ENCODE results near the gene NAA20. TPM values are rescaled to one million over a fixed set of nuclear protein-coding genes. Genes with fewer than 3 reads are reported as not detected.
A peak's percentile ranks its signal among the peaks of the same experiment; 100 is the strongest.

Gene NAA20
- total RNA-seq, 1 donor from 2014 or later: 46.2 TPM

- Mint-ChIP-seq H3K36me3 (ENCODE audit: low read depth) (peaks cover 34% of the 10 kb centered on the region), H3K27me3 (ENCODE audit: low read depth) (no peaks in the 10 kb centered on the region), H3K27ac (ENCODE audit: unreplicated experiment) (no peak overlapping the region), H3K4me3 (ENCODE audit: unreplicated experiment) (no peak overlapping the region), H3K4me1 (ENCODE audit: low read depth) (peaks cover 18% of the 10 kb centered on the region), H3K9me3 (ENCODE audit: low read depth) (no peaks in the 10 kb centered on the region)
- no peak for DNase-seq (ENCODE audit: low spot score)
- TF ChIP-seq CTCF (IDR thresholded peaks at IDR 0.05): no peak
These were observed 21.4 kb downstream of the NAA20 start for GRCh38 chr20:20038586-20038985.

DNA sequence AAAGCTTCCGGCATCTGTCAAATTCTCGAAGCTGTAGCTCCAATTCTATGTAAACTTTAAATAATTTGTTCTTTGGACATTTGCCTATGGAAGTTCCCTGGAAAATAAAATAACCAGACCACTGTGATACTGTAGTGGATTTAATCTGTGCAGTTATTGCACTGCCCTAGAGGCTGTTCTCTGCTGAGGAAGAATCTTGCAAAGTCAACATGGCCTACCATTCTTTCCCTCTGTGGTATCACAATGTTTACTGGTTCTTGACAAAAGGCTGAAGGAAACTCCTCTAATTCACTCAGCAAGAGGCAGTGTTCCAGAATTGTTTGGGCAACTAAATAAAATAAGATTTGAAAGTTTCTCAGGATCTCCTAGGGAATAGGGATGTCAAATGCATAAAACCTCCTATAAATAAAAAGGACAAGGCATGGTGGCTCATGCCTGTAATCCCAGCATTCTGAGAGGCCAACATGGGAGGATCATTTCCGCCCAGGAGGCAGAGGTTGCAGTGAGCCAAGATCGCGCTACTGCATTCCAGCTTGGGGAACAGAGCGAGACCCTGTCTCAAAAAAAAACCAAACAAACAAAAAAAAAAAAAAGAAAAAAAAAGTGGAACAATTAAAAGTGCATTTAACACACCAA, 22.7 kb downstream of the NAA20 start:
- no peak for DNase-seq (ENCODE audit: low spot score)
- no peak overlapping the region for H3K4me3 Mint-ChIP-seq (ENCODE audit: unreplicated experiment)
- no peaks in the 10 kb centered on the region for H3K27me3 Mint-ChIP-seq (ENCODE audit: low read depth)
- no peak overlapping the region for H3K27ac Mint-ChIP-seq (ENCODE audit: unreplicated experiment)
- TF ChIP-seq CTCF (IDR thresholded peaks at IDR 0.05): no peak
- peaks cover 39% of the 10 kb centered on the region for H3K36me3 Mint-ChIP-seq (ENCODE audit: low read depth)
- no peaks in the 10 kb centered on the region for H3K9me3 Mint-ChIP-seq (ENCODE audit: low read depth)
- H3K4me1 Mint-ChIP-seq (ENCODE audit: low read depth): peaks cover 18% of the 10 kb centered on the region

DNA sequence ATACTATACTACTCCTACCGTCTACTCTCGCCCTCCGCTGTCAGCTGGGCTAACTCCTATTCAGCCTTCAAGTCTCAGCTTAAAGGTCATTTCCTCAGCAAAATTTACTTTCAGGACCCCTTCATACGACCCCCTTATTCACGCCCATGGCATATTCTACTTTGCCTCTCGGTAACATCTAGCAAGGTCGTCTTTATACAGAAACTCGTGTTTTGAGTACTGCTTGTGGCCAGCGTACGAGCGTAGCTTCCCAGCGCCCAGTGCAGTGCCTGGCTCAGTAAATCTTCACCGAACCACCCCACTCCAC, 34.6 kb downstream of the NAA20 start:
- TF ChIP-seq CTCF (IDR thresholded peaks at IDR 0.05): no peak
- no peak for DNase-seq (ENCODE audit: low spot score)
- Mint-ChIP-seq H3K27ac (ENCODE audit: unreplicated experiment) (peak overlapping the region; percentile 98), H3K27me3 (ENCODE audit: low read depth) (peaks cover 6% of the 10 kb centered on the region), H3K4me1 (ENCODE audit: low read depth) (peaks cover 28% of the 10 kb centered on the region), H3K36me3 (ENCODE audit: low read depth) (peaks cover 29% of the 10 kb centered on the region), H3K9me3 (ENCODE audit: low read depth) (no peaks in the 10 kb centered on the region), H3K4me3 (ENCODE audit: unreplicated experiment) (peak overlapping the region; percentile 100)

DNA sequence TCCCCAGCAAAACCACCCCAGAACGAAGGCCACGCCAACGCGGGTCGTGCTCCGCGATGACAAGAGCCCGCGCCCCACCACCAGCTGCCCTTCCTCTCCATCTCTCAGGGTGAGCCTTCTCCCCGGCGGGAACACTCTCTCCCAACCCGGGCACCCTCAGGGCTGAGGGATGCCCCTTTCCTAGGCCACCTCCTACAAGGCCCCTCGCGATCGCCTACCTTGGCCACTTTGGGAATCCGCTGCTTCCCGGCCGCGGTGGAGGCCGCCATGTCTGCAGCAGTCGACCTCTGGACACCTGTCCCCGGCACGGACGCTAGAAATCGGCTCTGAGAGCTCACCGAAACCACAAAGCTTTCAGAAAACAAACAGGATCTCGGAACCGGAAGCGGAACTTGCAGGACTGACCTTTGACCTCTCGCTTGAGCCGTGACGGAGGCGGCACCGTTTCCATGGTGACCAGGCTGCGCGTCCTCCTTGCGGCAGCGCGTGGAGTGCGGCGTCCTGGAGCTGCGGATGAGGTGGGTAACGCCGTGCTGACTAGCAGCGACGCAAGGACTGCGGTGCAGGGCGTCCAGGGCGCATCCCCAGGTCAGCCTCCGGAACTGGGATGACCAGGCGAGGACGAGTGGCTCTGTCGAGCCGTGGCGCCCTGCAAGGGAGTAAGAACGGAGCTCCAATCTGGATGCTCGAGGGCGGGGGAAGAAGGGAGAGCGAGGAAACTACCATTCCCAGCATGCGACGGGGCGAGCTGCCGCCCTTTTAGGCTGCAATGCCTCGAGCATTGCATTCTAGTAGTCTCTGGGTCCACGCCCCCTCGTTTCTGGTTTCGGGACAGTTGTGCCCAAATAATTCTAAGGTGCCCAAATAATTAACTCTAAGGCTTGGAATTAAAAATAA, 35.2 kb downstream of the NAA20 start, which contains the start of the genes CFAP61 and CRNKL1:
CFAP61 (plus strand) TSS at position 459 of the 897 bp plus-strand sequence. CDS start 4,122 bp downstream, outside the sequence.
CRNKL1 (minus strand) TSS at position 393 of the 897 bp plus-strand sequence; CDS start at position 269, 124 bp downstream.
- Mint-ChIP-seq H3K27ac (ENCODE audit: unreplicated experiment) (peak within 1 kb of the TSS; percentile 98), H3K36me3 (ENCODE audit: low read depth) (peaks cover 28% of the 10 kb centered on the region), H3K4me3 (ENCODE audit: unreplicated experiment) (peak within 1 kb of the TSS; percentile 100), H3K4me1 (ENCODE audit: low read depth) (peaks cover 28% of the 10 kb centered on the region), H3K27me3 (ENCODE audit: low read depth) (peaks cover 6% of the 10 kb centered on the region), H3K9me3 (ENCODE audit: low read depth) (no peaks in the 10 kb centered on the region)
- peak; percentile 97 for DNase-seq (ENCODE audit: low spot score)
- peak; percentile 33 for TF ChIP-seq CTCF (IDR thresholded peaks at IDR 0.05)

GRCh38 chr20:20060234-20060998, 43.3 kb downstream of the NAA20 start:
- Mint-ChIP-seq H3K27me3 (ENCODE audit: low read depth) (peaks cover 30% of the 10 kb centered on the region), H3K4me1 (ENCODE audit: low read depth) (no peaks in the 10 kb centered on the region)

More at GRCh38 chr20:20060234-20060998, 43.3 kb downstream of the NAA20 start:
- H3K27ac Mint-ChIP-seq (ENCODE audit: unreplicated experiment): no peak overlapping the region
- no peak overlapping the region for H3K4me3 Mint-ChIP-seq (ENCODE audit: unreplicated experiment)
- no peak for TF ChIP-seq CTCF (IDR thresholded peaks at IDR 0.05)
- H3K36me3 Mint-ChIP-seq (ENCODE audit: low read depth): no peaks in the 10 kb centered on the region
- no peak for DNase-seq (ENCODE audit: low spot score)
- H3K9me3 Mint-ChIP-seq (ENCODE audit: low read depth): no peaks in the 10 kb centered on the region
